GM19328 (cell line): ENCODE results near the gene NUP160.
"Not testable (repeated sequence)": the region's sequence is repeated elsewhere in the genome, so short reads cannot be mapped to it uniquely, and the experiment has no call there.

ENCODE experiments used
- ATAC-seq: cut with Tn5 transposase; IDR thresholded peaks from one replicate; pipeline ENCODE4 v1.9.1; 2021; ENCODE audit warnings: mild to moderate bottlenecking, moderate library complexity; ENCODE audit not compliant: unreplicated experiment

The NUP160 gene

GRCh38 chr11:47864901-47865300 is 16.8 kb upstream of the NUP160 start:
- no peak for ATAC-seq

GRCh38 chr11:47863898-47864430 is 15.8 kb upstream of the NUP160 start:
- no peak for ATAC-seq

GRCh38 chr11:47863189-47863897 is 15.2 kb upstream of the NUP160 start:
- ATAC-seq: peak; percentile 54

DNA sequence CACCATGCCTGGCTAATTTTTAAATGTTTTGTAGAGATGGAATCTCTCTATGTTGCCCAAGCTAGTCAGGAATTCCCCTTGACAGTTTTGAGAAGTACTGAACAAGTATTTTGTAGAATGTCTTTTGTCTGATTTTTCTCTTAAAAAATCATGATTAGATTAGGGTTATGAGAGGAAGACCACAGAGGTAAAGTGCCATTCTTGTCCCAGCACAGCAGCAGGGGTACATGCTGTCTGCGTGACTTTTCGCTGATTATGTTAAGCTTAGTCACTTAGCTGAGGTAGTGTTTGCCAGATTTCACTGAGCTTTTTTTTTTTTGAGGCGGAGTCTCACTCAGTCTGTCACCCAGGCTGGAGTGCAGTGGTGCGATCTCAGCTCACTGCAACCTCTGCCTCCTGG is 13.6 kb upstream of the NUP160 start:
- ATAC-seq: no peak

- ATAC-seq: no peak
Measured at GRCh38 chr11:47860536-47860935, 12.4 kb upstream of the NUP160 start.

GRCh38 chr11:47857892-47858543 is 9.9 kb upstream of the NUP160 start:
- ATAC-seq: no peak

DNA sequence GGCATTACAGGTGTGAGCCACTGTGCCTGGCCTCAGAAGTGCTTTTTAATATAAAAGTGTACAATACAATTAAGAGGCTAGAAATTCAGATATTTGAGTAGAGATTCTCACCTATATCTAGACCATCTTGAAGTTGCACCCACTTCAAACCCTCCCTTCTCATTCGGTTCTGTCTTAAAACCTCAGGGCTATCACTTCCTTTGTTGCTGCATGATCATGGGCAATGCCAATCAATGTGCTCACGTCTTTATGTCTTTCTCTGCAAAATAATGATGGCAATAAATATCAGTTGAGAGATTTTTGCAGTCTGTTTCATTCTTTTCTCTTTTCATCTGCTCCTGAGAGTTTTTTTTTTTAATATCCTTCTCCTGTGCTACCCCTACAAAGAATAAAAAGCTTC is 9.3 kb upstream of the NUP160 start:
- ATAC-seq: no peak

DNA sequence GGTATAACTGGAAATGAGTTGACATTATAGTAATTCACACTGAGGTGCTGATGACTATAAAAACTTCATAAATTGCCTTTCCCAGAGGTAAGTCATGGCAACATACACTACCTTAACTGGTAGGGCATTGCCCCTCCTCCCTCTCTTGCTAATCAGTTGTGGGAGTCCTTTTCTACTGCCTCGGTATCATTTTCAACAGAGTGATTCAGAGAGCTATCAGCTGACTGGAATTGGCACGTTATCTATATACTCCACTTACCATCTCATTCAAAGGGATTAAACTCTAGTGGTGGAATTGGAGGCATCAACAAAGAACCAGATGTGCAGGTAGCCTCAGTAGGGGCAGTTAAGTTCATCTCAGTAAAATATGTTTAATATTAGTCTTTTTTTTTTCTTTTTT is 8.0 kb upstream of the NUP160 start:
- no peak for ATAC-seq

GRCh38 chr11:47854667-47855066 is 6.5 kb upstream of the NUP160 start:
- peak; percentile 43 for ATAC-seq

GRCh38 chr11:47852053-47852452 is 3.9 kb upstream of the NUP160 start:
- no peak for ATAC-seq

DNA sequence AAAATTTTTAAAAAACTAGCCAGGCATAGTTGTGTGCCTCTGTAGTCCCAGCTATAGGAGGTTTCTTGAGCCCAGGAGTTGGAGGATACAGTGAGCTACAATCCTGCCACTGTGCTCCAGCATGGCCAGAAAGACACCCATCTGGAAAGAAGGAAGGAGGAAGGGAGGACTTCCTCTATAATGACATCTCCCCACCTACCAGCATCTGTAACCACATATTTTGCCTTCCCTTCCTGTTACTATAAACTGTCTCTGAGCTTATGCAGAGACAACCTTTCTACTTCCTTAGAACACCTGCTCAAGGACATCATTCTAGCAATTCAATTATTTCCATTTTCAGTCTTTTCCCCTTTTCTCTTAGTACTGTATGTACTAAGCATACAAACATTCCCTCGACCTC is 2.2 kb upstream of the NUP160 start:
- peak; percentile 32 for ATAC-seq

GRCh38 chr11:47848700-47849155 is 578 bp upstream of the NUP160 start:
- peak; percentile 3 for ATAC-seq

DNA sequence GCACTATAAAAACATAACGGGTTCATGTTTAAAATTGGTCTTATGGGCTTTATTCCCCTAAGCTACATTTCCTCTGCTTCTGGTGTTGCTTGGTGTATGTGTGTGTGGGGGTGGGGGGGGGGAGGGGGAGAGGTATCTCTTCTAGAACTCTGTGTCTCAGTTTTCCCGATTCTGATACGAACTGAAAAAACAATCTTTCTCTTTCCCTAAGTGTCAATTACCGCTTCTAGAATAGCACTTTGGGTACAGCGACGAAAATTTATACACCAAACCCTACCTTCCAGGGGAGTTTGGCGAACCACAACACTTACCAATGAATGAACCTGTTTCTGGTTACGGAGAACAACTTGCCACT is 636 bp downstream of the NUP160 start:
- no peak for ATAC-seq

DNA sequence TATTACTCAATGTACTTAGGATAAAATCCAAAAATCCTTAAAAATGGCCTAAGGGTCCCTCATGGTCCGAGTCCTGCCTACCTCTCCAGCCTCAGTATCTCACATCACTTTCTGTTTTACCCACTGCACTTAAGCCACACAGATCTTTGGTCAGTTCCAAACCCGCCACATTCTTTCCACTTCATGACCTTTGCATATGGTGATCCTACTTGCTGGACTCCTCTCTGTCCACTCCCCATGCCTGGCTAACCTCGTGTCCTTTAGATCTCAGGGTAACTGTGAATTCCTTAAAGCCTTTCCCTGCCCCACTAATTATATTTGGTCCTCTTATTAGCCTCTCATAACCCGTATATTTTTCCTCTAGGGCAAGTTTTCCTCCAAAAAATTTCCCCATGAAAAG is 1.2 kb downstream of the NUP160 start:
- no peak for ATAC-seq

GRCh38 chr11:47843361-47844055 is 4.6 kb downstream of the NUP160 start:
- ATAC-seq: no peak

GRCh38 chr11:47842749-47843148 is 5.4 kb downstream of the NUP160 start:
- ATAC-seq: no peak

DNA sequence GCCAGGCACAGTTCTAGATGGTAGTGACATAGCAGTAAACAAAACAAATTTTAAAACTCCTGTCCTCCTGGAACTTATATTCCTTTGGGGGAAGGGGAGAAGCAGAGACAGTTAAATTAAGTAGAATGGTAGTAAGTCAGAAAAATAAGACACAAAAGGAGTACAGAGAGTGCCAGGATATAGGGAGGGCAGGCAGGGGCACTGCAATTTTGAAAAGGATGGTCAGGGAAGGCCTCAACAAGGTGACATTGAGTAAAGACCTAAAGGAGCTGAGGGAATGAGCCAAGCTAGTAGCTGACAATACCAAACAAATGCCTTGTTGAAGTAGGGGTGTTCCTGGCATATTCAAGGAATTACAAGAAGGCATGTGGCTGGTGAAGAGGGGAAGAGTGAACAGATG is 10.2 kb downstream of the NUP160 start:
- no peak for ATAC-seq

GRCh38 chr11:47837292-47837691 is 10.9 kb downstream of the NUP160 start:
- ATAC-seq: no peak

- not testable (repeated sequence) for ATAC-seq
Measured at GRCh38 chr11:47830013-47830412, 18.1 kb downstream of the NUP160 start.

- no peak for ATAC-seq
Measured at GRCh38 chr11:47828284-47828683, 19.9 kb downstream of the NUP160 start.

- ATAC-seq: not testable (repeated sequence)
Measured at GRCh38 chr11:47822664-47823063, 25.5 kb downstream of the NUP160 start.

GRCh38 chr11:47819743-47820142 is 28.4 kb downstream of the NUP160 start:
- ATAC-seq: no peak
